Measurements from ENCODE around the gene PLCD3. TPM values are rescaled to one million over a fixed set of nuclear protein-coding genes. Genes with fewer than 3 reads are reported as not detected.

PLCD3 gene
- total and polyA plus RNA-seq, 9 of the 15 experiments (the other 6 are each of a cell fraction or from before 2014, with no cell fraction given) = 0.20 to 22.6 (median 7.5) TPM

- H3K4me3 ChIP-seq = peak overlapping the region; percentile 51; the same call in 1 of the 2 replicates
- peaks cover 35 to 52% of the 10 kb centered on the region in 2 experiments for H3K4me1 ChIP-seq (replicated peaks in 1 of 2; ENCODE audit: control insufficient read depth in 2 of 2, insufficient read depth in 2 of 2, low read length in 2 of 2)
- intact Hi-C loops (cut with micrococcal nuclease) = no loop called here
- no peaks in the 10 kb centered on the region for H3K9me3 ChIP-seq (replicated peaks; ENCODE audit: control insufficient read depth, insufficient read depth, low read depth, low read length)
- H3K4me2 ChIP-seq (ENCODE audit: insufficient read depth, low read length) = peak overlapping the region; percentile 88
- no peaks in the 10 kb centered on the region for H3K9me1 ChIP-seq (ENCODE audit: control insufficient read depth, insufficient read depth, low read length)
- 11% methylated on average over 4 of the region's 4 CpGs for WGBS (ENCODE audit: insufficient coverage, low coverage, missing lambda C conversion rate)
- peaks cover 3% of the 10 kb centered on the region; the same call in 1 of the 3 replicates for H3K36me3 ChIP-seq (ENCODE audit: control insufficient read depth, insufficient read depth, low read length)
- no peaks in the 10 kb centered on the region for H3K27me3 ChIP-seq (ENCODE audit: control insufficient read depth in 2 of 2, insufficient read depth in 2 of 2, low read length in 2 of 2)
- BruUV-seq (replicated peaks) = no TSS peak
- CTCF ChIA-PET (ENCODE audit: low intra/inter-chr PET ratio) = no interaction called here
- H2AFZ ChIP-seq (ENCODE audit: low read depth, low read length) = peak overlapping the region; percentile 90
- DNase-seq (ENCODE audit: extremely low read depth in 1 of 4, low spot score in 3 of 4) (peak in 1 of 4 experiments; percentile 41), FAIRE-seq (peak; percentile 91), ATAC-seq (peak; percentile 3; the same call in 1 of the 3 replicates)
- in situ Hi-C loops (cut with MboI) = no loop called here
- H3K9ac ChIP-seq (ENCODE audit: insufficient read depth in 1 of 2, low read depth in 2 of 2, low read length in 2 of 2) = peak overlapping the region; percentile 96 to 99
- POLR2A ChIA-PET = interaction anchor here (0.7 to 10.1 kb wide), 5 partner anchors 11 to 173 kb away, joined by 3 to 497 read pairs (median 6); partner anchors contain the start of genes ACBD4 and HEXIM2
- H3K27ac ChIP-seq (ENCODE audit: extremely low read depth, low read depth, low read length) = peak overlapping the region; percentile 97
- H3K79me2 ChIP-seq (ENCODE audit: control insufficient read depth, insufficient read depth, low read length) = peaks cover 48% of the 10 kb centered on the region
- peaks cover 5% of the 10 kb centered on the region; the same call in 1 of the 2 replicates for H4K20me1 ChIP-seq (replicated peaks; ENCODE audit: control insufficient read depth, insufficient read depth, low read length)
- peak; percentile 97 for TF ChIP-seq TOE1 (IDR thresholded peaks at IDR 0.05; ENCODE audit: borderline replicate concordance)
- TF ChIP-seq TOE1 (CRISPR knock-in tag; IDR thresholded peaks at IDR 0.05; ENCODE audit: borderline replicate concordance, low read depth) = no peak
- no peak for TF ChIP-seq PBX2 (CRISPR knock-in tag; IDR thresholded peaks at IDR 0.05; ENCODE audit: low read depth)
- TF ChIP-seq PBX2 (tag; conservative IDR thresholded peaks at IDR 0.05; ENCODE audit: low read depth) = peak; percentile 63
- TF ChIP-seq ZNF263 (CRISPR knock-in tag; IDR thresholded peaks at IDR 0.05; ENCODE audit: borderline replicate concordance) = no peak
- peak; percentile 70 for TF ChIP-seq PKNOX1 (IDR thresholded peaks at IDR 0.05)
- TF ChIP-seq TFE3 (CRISPR knock-in tag; IDR thresholded peaks at IDR 0.05) = peak; percentile 98
- no peak for TF ChIP-seq ATF1 (CRISPR knock-in tag; IDR thresholded peaks at IDR 0.05)
- peak; percentile 69 for TF ChIP-seq ATF1 (tag; IDR thresholded peaks at IDR 0.05)
- TF ChIP-seq U2AF2 (optimal IDR thresholded peaks at IDR 0.05; ENCODE audit: low read depth, low read length) = no peak
- TF ChIP-seq DDX20 (tag; IDR thresholded peaks at IDR 0.05; ENCODE audit: low read depth) = peak; percentile 65; the same call in 1 of the 2 replicates
- TF ChIP-seq ZNF740 (CRISPR knock-in tag; IDR thresholded peaks at IDR 0.05) = no peak; the same call in 1 of the 2 replicates
- TF ChIP-seq ZNF740 (tag; IDR thresholded peaks at IDR 0.05) = peak in 1 of 2 experiments; percentile 76; a peak in 1 of 4 replicates
- TF ChIP-seq CREB3 (tag; conservative IDR thresholded peaks at IDR 0.05; ENCODE audit: low read depth) = no peak
- TF ChIP-seq RAD51 (IDR thresholded peaks at IDR 0.05; ENCODE audit: borderline replicate concordance, low read depth) = peak; percentile 90
- peak; percentile 83 for TF ChIP-seq MEIS2 (IDR thresholded peaks at IDR 0.05; ENCODE audit: partially characterized antibody)
These were observed 14.2 kb upstream of the PLCD3 start for GRCh38 chr17:45146592-45146889.

Measured in K562 (cell line).